Left cardiac atrium (tissue), 4 donors: Measurements from ENCODE around the gene KCNK16. TPM values are rescaled to one million over a fixed set of nuclear protein-coding genes. Genes with fewer than 3 reads are reported as not detected.
A peak's percentile ranks its signal among the peaks of the same experiment; 100 is the strongest.

ENCODE experiments used
- ATAC-seq, 2 donors: fragments of 200-7000 bp; cut with Tn5 transposase; one replicate each; pipeline ENCODE4 v1.9.1; 2020; ENCODE audit warnings: mild to moderate bottlenecking in 2 of 2, moderate library complexity in 2 of 2
- DNase-seq: peaks from one replicate; pipeline ENCODE4 v3.0.0-alpha.2; 2020
- intact Hi-C, 2 donors: fragments of 100-400 bp; cut with DNase I; formaldehyde crosslinking; loops; one replicate each; pipeline versions ENCODE4 v1.14.1 to v1.15.1; 2022 to 2023
- long read RNA-seq: library from polyadenylated mRNA; unstranded; transcript quantifications from one replicate; pipeline ENCODE4 v2.0.0, GENCODE V29; 2021
- total RNA-seq, 2 donors: library from RNA; stranded (reverse); fragmentation: NEBNext Ultra II Directional; extraction: Animal tissue kit (Norgen Biotek cat#: 25700); gene quantifications; one replicate each; pipeline ENCODE4 v1.2.1, GENCODE V29; 2021
- donor health status: DM: no; HTN: yes; CAD: no.
- donor health status: DM: no; HTN: yes; CAD: no; lungs with severe emphysema.
- donor health status: DM: yes; HTN: yes; CAD: no.
- donor health status: Dilated cardiomyopathy.

The KCNK16 gene
- total RNA-seq: not detected
- long read RNA-seq: 0 reads

- ATAC-seq: no peak
- intact Hi-C loops: no loop called here
- DNase-seq: no peak
Measured at GRCh38 chr6:39322306-39322850, at the start of gene KCNK16. TSS of gene KCNK16 (minus strand) at chr6:39322702. CDS start at chr6:39322540, 162 bp downstream.

DNA sequence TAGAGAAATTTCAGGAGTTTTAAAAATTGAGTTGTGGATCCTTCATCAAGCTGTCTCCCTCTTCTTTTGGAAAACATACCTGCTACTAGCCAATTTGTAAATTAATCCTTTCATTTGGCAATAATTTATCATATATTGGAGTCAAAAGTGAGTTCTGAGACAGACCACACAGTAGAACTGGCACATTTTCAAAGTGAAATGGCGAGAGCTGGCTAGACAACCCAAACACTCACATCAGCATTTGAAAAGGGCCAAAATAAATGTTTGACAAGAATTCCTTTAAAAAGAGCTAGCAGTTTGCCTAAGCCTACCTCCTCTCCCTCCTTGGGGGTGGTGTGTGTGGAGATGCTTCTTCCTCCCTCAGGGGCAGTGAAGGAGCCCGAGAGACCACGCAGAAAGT lies 47.9 kb upstream of the KCNK16 start:
- peak in 1 of 2 donors; percentile 25 for ATAC-seq
- intact Hi-C loops: no loop called here
- DNase-seq: no peak

- intact Hi-C loops: loop anchor here in 1 of 2 donors (10.0 kb wide), 1 partner anchor 945 kb away; no protein-coding TSS in a partner anchor
- ATAC-seq (no peak), DNase-seq (no peak)
Measured at GRCh38 chr6:39369987-39370386, 47.5 kb upstream of the KCNK16 start.

DNA sequence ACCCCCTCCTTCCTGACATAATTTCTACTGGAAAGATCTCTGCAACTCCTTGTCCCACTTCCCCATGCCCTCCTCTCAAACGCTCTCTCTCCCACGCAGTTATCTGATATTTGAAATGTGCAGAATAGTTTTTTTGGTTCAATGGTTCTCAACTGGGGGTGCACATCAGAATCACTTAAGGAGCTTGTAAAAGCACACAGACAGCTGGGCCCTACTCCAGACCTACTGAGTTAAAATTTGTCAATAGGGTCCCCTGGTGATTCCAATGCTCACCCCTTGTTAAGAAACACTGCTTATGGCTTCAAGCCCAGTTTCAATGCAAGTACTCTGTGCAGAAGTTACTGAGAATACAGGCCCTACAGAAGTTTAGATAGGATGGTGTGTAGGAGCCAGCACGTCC lies 45.2 kb upstream of the KCNK16 start:
- ATAC-seq (peak in 1 of 2 donors; percentile 76), DNase-seq (no peak)
- intact Hi-C loops: loop anchor here in 1 of 2 donors (10.0 kb wide), 1 partner anchor 947 kb away; no protein-coding TSS in a partner anchor

- intact Hi-C loops: loop anchor here in 1 of 2 donors (10.0 kb wide), 1 partner anchor 948 kb away; no protein-coding TSS in a partner anchor
Measured at GRCh38 chr6:39366931-39367618, 44.6 kb upstream of the KCNK16 start.

DNA sequence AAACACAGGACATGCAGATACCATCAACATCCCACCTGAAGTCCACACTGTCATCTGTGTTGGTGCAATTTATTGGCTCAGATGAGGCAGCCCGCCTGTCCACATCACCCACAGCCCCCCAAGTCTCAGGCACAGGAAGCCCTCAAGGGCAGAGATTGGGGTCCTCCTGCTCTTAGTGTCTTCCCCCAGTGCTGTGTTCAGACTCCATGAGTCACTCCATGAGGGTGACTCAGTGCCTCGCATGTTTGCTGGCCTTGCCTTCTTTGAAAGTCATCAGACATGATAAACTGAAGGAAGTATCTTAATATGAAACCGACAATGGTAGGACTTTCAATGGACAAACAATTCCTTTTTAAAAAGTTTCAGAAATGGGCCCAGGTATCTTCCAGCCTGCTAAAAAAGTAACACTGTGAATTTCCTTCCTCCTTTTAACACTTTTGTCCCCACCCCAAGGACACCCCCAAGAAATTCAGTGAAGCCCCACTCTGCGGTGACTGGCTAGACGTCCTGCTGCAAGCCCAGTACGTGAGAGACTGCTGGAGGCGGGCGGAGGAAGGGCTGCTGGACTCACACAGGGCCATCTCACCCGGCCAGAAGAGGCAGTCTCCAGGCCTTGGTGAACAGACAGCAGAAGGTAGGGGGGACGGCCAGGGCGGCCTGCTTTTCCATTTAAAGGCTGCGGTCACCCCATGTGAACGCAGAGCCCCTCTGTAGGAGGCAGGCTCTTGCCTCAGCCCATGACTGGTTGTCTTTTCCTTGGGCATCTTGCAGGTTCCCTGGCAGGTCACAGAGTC lies 43.0 kb upstream of the KCNK16 start:
- DNase-seq: no peak
- no peak for ATAC-seq
- intact Hi-C loops: loop anchor here in 1 of 2 donors (10.0 kb wide), 1 partner anchor 949 kb away; no protein-coding TSS in a partner anchor

More at GRCh38 chr6:39366931-39367618, 44.6 kb upstream of the KCNK16 start:
- no peak for ATAC-seq
- DNase-seq: no peak

- ATAC-seq (no peak), DNase-seq (no peak)
- intact Hi-C loops: loop anchor here in 1 of 2 donors (10.0 kb wide), 1 partner anchor 952 kb away; no protein-coding TSS in a partner anchor
Measured at GRCh38 chr6:39363280-39363679, 40.8 kb upstream of the KCNK16 start.

DNA sequence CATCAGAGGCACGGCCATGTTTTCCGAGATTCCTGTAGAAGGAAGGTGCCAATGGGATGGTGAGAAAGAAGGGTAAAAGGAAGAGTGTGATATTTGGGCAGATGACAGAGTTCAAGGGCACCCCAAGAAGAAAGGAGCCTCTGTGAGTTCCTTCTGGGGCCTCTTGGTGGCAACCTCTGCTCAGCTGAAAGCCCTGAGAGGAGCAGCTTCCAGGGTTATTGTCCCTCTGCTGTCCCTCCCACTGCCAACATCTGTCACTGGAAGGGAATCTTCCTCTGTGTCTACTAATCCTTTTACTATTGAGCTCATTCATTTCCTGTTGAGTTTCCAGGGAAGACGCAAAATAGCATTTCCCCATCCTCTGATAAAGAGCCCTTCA lies 40.0 kb upstream of the KCNK16 start:
- ATAC-seq: peak; percentile 16 to 57
- intact Hi-C loops: loop anchor here in 1 of 2 donors (10.0 kb wide), 1 partner anchor 952 kb away; no protein-coding TSS in a partner anchor
- no peak for DNase-seq

DNA sequence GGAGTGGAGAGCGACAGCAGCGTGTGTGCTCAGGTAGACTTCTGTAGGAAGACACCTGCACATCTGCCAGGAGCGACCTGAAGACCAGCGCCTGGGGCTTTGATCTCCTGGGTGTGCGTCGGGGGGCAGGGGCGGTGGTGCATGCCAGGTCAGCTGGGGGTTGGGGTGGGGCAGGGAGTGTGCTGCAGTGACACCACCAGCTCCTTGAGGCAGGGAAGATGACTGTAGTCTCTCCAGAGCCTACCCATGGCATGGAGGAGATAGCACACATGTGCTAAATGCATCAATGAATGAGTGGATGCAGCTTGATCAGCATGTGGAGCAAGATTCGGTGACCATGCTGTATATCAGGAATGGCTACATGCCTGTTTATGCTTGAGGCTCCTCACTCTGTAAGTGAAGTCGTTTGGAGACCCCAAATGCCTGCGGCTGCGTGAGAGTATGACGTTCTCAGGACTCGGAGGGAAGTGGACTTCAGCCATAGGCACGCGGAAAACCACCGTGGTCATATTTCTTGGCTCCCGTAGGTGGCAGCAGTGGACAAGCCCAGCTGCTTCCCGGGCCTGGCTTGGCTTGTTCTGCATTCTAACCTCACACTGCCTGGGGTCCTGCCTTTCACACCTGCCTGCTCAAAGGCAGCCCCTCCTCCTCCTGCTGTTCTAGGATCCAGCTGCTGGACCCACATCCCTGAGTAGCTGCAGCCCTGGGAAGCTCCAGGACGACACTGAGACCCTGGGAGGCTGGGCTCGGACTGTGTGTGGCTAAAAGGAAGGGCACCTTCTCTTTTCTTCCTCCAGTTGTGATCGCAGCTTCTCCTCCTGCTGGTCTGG lies 39.4 kb upstream of the KCNK16 start:
- intact Hi-C loops: loop anchor here in 1 of 2 donors (10.0 kb wide), 1 partner anchor 953 kb away; no protein-coding TSS in a partner anchor
- DNase-seq: peak; percentile 62
- ATAC-seq: peak; percentile 82 to 83

DNA sequence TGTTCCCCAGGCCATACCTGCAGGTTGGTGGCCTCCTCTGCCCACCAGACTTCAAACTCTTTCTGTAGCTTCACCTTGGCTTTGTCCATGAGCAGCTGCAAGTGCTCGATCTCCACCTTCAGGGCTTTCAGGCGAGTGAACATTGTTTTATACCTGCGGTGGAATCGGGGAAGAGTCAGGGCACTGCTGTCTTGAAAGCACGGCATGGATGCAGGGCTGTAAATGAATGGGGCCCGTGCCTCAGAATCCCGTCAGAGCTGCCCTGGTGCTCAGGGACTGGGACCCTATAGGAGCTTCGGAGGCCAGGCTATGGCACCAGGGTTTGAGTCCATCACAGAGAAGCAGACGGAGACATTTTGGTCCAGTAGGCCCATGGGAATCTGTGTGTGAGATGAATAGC lies 37.9 kb upstream of the KCNK16 start:
- DNase-seq (no peak), ATAC-seq (no peak)
- intact Hi-C loops: loop anchor here in 1 of 2 donors (10.0 kb wide), 1 partner anchor 954 kb away; no protein-coding TSS in a partner anchor

GRCh38 chr6:39357998-39358686 lies 35.6 kb upstream of the KCNK16 start:
- DNase-seq (no peak), ATAC-seq (peak in 1 of 2 donors; percentile 45)
- intact Hi-C loops: no loop called here

GRCh38 chr6:39353698-39354315 lies 31.3 kb upstream of the KCNK16 start:
- DNase-seq (no peak), ATAC-seq (peak; percentile 26 to 86)
- intact Hi-C loops: no loop called here

DNA sequence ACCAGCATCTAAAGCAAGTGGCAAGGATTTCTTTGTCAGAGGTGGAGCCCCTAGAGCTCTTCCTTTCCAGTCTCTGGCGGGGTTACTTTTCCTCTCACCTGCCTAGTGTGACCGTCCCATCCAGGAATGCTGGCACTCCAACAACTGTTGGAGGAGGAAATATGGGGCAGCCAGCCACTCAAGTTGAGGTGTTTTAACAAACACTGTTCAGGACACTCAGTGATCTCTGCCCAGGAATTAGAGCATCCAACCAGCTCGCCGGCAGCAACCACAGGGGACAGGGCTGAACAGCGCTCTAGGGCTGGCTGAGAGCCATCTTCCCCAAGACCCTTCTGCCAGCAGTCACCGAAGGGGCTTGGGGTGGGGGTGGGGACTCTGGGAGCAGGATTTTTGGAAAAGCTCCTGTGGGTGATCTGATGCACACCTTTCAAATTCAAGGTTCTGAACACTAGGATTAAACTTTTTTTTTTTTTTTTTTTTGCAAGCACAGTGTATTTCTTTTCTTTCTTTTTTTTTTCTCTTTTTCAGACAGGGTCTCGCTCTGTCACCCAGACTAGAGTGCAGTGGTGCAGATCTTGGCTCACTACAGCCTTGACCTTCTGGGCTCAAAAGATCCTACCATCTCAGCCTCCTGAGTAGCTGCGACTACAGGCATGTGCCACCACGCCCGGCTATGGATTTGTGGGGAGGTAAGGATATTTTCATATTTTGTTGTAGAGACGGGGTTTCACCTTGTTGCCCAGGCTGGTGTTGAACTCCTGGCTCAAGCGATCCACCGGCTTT lies 28.4 kb upstream of the KCNK16 start:
- ATAC-seq: no peak
- intact Hi-C loops: no loop called here
- no peak for DNase-seq

DNA sequence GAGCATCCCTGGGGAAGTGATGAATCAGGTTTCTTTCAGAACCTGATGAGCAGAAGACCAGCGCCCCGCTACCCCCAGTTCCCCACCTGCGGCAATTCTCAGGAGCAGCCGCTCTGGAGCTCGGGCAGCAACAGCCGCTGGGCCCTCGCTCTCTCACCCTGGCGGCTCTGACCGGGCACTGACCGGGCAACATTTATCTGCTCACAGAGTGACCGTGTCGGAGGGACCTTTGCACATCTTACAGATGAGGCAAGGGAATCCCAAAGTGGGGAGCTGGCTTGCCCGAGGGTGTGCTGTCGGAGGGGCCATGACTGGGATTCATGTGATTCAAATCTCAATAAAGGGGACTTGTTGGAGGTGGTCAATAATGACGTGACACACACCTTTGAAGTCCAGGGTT lies 26.2 kb upstream of the KCNK16 start:
- DNase-seq: no peak
- intact Hi-C loops: no loop called here

DNA sequence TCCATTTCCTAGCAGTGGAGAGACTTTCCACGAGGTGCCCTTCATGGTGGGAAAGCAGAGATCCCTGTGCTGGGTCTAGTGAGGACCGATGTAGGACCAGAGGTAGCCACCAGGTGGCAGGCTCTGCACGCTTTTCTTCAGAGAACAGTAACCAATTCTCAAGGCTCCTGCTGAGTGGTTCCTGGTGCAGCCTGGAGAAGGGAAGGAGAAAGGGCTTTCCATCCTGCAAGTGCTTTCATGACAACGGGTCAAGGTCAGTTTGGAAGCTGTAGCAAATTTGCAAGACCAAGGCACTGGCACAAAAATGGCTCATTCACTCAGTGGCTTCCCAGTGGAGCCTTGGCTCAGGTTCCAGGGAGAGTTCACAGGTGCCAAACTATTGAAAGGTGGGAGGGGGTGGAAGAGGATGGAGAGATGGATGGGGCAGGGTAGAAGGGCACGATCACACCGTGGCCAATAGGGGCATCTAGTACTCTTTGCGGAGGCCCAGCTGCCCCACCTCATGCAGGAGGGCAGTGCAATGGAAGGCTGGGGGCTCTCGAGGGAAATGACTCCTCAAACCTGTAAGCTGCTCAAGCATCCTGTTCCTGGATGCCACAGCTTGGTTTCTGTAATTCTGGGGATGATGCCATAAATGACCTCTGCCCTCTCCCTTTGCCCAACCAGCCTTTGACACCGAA lies 25.5 kb upstream of the KCNK16 start:
- DNase-seq (peak; percentile 70), ATAC-seq (peak; percentile 69 to 80)
- intact Hi-C loops: no loop called here

More for the DNA sequence above, 26.2 kb upstream of the KCNK16 start:
- no peak for ATAC-seq

GRCh38 chr6:39347206-39347605 lies 24.7 kb upstream of the KCNK16 start:
- intact Hi-C loops: no loop called here

More at GRCh38 chr6:39347206-39347605, 24.7 kb upstream of the KCNK16 start:
- DNase-seq (no peak), ATAC-seq (peak in 1 of 2 donors; percentile 39)
